ENCODE measurements around the gene PRKCH.
A peak's percentile ranks its signal among the peaks of the same experiment; 100 is the strongest.

PRKCH gene

GRCh38 chr14:61557262-61557661 is 235.9 kb downstream of the PRKCH start:
- no peak for TF ChIP-seq CTCF (IDR thresholded peaks at IDR 0.05; ENCODE audit: low read depth, low read length, missing control alignments)
- no peak overlapping the region for H3K4me3 ChIP-seq (replicated peaks; ENCODE audit: low read depth, low read length)
- no peak for DNase-seq (ENCODE audit: extremely low read depth, low read depth)

GRCh38 chr14:61557854-61558253 is 236.5 kb downstream of the PRKCH start:
- H3K4me3 ChIP-seq (replicated peaks; ENCODE audit: low read depth, low read length), result no peak overlapping the region
- DNase-seq (ENCODE audit: extremely low read depth, low read depth), result no peak
- TF ChIP-seq CTCF (IDR thresholded peaks at IDR 0.05; ENCODE audit: low read depth, low read length, missing control alignments), result no peak

GRCh38 chr14:61558271-61558670 is 236.9 kb downstream of the PRKCH start:
- no peak overlapping the region for H3K4me3 ChIP-seq (replicated peaks; ENCODE audit: low read depth, low read length)
- DNase-seq (ENCODE audit: extremely low read depth, low read depth), result no peak
- no peak for TF ChIP-seq CTCF (IDR thresholded peaks at IDR 0.05; ENCODE audit: low read depth, low read length, missing control alignments)

GRCh38 chr14:61559641-61560201 is 238.3 kb downstream of the PRKCH start:
- no peak for TF ChIP-seq CTCF (IDR thresholded peaks at IDR 0.05; ENCODE audit: low read depth, low read length, missing control alignments)
- no peak overlapping the region for H3K4me3 ChIP-seq (replicated peaks; ENCODE audit: low read depth, low read length)
- no peak for DNase-seq (ENCODE audit: extremely low read depth, low read depth)

- no peak for TF ChIP-seq CTCF (IDR thresholded peaks at IDR 0.05; ENCODE audit: low read depth, low read length, missing control alignments)
- no peak for DNase-seq (ENCODE audit: extremely low read depth, low read depth)
- H3K4me3 ChIP-seq (replicated peaks; ENCODE audit: low read depth, low read length), result no peak overlapping the region
These were observed 238.9 kb downstream of the PRKCH start for GRCh38 chr14:61560323-61560722.

- H3K4me3 ChIP-seq (replicated peaks; ENCODE audit: low read depth, low read length), result no peak overlapping the region
- DNase-seq (ENCODE audit: extremely low read depth, low read depth), result no peak
- TF ChIP-seq CTCF (IDR thresholded peaks at IDR 0.05; ENCODE audit: low read depth, low read length, missing control alignments), result peak; percentile 24
These were observed 239.7 kb downstream of the PRKCH start for GRCh38 chr14:61561104-61561503.

- TF ChIP-seq CTCF (IDR thresholded peaks at IDR 0.05; ENCODE audit: low read depth, low read length, missing control alignments), result no peak
- peak; percentile 88 for DNase-seq (ENCODE audit: extremely low read depth, low read depth)
- H3K4me3 ChIP-seq (replicated peaks; ENCODE audit: low read depth, low read length), result no peak overlapping the region
These were observed 240.4 kb downstream of the PRKCH start for GRCh38 chr14:61561657-61562276.
